AG20443 (cell line): ENCODE results near the gene INPPL1.
A peak's percentile ranks its signal among the peaks of the same experiment; 100 is the strongest.
"Not testable (repeated sequence)": the region's sequence is repeated elsewhere in the genome, so short reads cannot be mapped to it uniquely, and the experiment has no call there.

Experiments used
- DNase-seq: peaks from one replicate; pipeline ENCODE4 v3.0.0; 2012; ENCODE audit warnings: low spot score, mixed read lengths

INPPL1 gene, protein sequence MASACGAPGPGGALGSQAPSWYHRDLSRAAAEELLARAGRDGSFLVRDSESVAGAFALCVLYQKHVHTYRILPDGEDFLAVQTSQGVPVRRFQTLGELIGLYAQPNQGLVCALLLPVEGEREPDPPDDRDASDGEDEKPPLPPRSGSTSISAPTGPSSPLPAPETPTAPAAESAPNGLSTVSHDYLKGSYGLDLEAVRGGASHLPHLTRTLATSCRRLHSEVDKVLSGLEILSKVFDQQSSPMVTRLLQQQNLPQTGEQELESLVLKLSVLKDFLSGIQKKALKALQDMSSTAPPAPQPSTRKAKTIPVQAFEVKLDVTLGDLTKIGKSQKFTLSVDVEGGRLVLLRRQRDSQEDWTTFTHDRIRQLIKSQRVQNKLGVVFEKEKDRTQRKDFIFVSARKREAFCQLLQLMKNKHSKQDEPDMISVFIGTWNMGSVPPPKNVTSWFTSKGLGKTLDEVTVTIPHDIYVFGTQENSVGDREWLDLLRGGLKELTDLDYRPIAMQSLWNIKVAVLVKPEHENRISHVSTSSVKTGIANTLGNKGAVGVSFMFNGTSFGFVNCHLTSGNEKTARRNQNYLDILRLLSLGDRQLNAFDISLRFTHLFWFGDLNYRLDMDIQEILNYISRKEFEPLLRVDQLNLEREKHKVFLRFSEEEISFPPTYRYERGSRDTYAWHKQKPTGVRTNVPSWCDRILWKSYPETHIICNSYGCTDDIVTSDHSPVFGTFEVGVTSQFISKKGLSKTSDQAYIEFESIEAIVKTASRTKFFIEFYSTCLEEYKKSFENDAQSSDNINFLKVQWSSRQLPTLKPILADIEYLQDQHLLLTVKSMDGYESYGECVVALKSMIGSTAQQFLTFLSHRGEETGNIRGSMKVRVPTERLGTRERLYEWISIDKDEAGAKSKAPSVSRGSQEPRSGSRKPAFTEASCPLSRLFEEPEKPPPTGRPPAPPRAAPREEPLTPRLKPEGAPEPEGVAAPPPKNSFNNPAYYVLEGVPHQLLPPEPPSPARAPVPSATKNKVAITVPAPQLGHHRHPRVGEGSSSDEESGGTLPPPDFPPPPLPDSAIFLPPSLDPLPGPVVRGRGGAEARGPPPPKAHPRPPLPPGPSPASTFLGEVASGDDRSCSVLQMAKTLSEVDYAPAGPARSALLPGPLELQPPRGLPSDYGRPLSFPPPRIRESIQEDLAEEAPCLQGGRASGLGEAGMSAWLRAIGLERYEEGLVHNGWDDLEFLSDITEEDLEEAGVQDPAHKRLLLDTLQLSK

DNA sequence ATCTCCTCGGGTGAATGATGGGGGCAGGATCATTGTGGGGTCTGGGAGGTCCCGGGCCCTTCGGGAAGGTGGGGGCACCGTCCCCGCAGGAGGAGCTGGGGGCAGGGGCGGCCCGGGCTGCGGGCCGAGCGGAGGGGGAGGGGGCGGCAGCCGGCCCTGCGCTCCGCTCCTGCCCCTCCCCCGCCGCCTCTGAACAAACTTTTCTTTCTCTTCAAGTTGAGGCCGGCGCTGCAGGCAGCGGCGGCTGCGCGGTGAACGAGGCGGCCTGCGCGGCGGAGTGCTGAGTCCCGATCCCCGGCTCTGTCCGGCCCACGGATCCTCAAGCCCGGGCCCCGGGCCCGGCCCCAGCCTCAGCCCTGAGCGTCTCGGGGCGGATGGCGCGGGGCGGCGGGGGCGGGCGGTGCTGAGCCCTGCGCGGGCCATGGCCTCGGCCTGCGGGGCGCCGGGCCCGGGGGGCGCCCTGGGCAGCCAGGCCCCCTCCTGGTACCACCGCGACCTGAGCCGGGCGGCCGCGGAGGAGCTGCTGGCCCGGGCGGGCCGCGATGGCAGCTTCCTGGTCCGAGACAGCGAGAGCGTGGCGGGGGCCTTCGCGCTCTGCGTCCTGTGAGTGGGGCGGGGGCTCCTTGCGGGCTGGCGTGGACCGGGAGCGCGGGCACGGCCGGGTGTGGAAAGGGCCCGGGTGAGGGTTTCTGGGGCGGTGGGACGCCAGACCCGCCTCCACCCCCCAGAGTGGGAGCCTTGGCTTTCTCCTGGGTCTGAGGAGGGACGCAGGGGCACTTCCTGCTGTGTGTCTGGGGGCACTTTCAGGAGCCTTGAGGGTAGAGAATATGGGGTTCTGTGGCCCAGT lies at the start of gene INPPL1:
INPPL1 (plus strand) TSS at position 204 of the 847 bp plus-strand sequence; CDS start at position 422, 218 bp downstream.
- DNase-seq: peak; percentile 54

DNA sequence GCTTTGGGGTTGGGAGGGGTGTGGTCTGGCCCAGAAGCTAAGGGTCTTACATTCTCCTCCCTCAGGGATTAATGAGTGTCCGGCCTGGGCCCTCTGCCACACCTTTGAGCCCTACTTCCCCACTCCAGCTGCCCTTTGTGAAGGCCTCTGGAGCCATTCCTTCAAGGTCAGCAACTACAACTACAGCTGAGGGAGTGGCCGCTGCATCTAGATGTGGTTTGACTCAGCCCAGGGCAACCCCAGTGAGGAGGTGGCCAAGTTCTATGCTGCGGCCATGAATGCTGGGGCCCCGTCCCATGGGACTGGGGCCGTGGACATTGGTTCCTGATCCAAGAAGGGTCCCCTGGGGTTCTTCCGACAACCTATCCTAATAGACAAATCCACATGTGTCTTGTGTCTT lies 46.9 kb upstream of the INPPL1 start:
- DNase-seq: no peak

- no peak for DNase-seq
Observed at GRCh38 chr11:72179049-72179803, 45.3 kb upstream of the INPPL1 start.

GRCh38 chr11:72179804-72180396 lies 44.7 kb upstream of the INPPL1 start:
- peak; percentile 13 for DNase-seq

DNA sequence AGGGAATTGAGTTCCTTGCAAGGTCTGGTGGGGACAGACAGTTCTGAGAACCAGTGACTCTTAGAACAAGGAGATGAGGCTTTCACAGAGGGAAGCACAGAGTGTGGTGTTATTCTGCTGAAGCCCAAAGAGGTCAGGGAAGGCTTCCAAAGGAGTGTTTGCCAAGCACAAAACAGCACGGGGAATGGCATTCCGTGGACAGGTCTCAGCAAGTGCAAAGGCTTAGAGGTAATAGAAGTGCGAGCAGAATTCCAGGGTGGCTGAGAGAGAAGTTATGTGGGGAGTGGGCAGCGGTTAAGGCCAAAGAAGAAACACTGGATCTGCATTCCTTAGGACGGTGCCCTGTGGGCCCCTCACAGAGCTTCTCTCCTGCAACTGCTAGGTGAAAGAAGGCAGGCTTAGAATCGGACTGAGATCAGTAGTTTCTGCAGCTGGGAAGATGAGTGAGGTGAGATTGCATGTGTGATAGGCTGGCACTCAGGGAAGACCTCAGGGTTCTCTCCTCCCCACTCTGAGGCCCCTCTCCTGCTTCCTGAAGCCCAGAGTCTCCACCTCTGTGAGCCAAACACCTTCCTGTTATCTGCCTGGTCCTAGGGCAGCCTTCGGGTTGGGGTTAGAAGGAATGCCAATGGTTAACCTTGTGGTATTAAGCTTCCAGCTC lies 43.5 kb upstream of the INPPL1 start:
- not testable (repeated sequence) for DNase-seq

DNA sequence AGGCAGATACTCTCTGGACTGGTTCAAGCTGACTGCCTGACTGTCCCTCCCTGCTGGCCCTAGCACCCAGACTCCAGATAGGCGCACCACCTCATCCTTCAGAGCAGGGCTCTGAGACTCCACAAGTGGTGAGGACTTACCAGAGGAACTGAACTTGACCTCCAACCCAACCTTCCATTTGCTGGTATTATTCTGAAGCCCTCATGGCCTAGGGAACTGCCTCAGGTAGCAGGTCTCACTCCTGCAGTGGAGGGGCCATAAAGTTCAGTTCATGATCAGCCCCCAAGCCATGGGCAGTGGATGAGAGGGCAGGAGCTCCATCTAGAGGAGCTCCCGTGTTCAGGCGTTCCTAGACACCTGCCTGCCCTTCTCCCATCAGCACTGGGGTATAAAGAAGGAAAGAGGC lies 43.0 kb upstream of the INPPL1 start:
- DNase-seq: peak; percentile 28

DNA sequence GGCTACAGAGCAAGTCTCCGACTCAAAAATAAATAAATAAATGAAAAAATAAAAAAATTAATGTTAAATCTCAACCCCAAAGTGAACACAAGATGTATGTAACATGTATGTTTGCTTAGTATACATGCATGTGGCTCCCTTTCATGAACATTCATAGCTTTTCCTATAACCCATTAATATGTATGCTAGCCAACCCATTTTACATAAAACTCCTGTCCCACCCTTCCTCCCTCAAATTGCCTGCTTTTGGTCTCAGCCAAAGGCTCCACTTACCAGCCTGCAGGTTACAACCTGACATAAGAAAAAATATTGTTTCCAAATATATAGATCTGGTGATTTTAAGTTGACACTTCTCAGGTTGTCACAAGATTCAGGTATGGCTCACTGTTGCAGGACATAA lies 36.3 kb upstream of the INPPL1 start:
- DNase-seq: no peak

- peak; percentile 57 for DNase-seq
Observed at GRCh38 chr11:72189455-72190250, 34.9 kb upstream of the INPPL1 start.

GRCh38 chr11:72190631-72191071 lies 33.9 kb upstream of the INPPL1 start:
- no peak for DNase-seq

DNA sequence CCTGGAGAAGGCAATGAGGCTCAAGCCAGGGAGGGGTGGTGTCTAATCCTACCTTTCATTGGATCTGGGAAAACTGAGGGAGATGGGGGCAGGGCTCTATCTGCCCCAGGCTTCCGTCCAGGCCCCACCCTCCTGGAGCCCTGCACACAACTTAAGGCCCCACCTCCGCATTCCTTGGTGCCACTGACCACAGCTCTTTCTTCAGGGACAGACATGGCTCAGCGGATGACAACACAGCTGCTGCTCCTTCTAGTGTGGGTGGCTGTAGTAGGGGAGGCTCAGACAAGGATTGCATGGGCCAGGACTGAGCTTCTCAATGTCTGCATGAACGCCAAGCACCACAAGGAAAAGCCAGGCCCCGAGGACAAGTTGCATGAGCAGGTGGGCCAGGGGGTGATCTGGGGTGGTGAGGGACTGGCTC lies 32.6 kb upstream of the INPPL1 start, which contains the start of gene FOLR1:
FOLR1 (plus strand) TSS at position 180 of the 421 bp plus-strand sequence; CDS start at position 214, 34 bp downstream.
- DNase-seq: peak; percentile 71

GRCh38 chr11:72195518-72196270 lies 28.9 kb upstream of the INPPL1 start:
- no peak for DNase-seq

- not testable (repeated sequence) for DNase-seq
Observed at GRCh38 chr11:72201445-72201844, 23.1 kb upstream of the INPPL1 start.

GRCh38 chr11:72202571-72202970 lies 22.0 kb upstream of the INPPL1 start:
- no peak for DNase-seq

- no peak for DNase-seq
Observed at GRCh38 chr11:72203163-72203562, 21.4 kb upstream of the INPPL1 start.

GRCh38 chr11:72204886-72205285 lies 19.7 kb upstream of the INPPL1 start:
- DNase-seq: no peak

- not testable (repeated sequence) for DNase-seq
Observed at GRCh38 chr11:72206794-72207193, 17.8 kb upstream of the INPPL1 start.

GRCh38 chr11:72208281-72208680 lies 16.3 kb upstream of the INPPL1 start:
- no peak for DNase-seq

DNA sequence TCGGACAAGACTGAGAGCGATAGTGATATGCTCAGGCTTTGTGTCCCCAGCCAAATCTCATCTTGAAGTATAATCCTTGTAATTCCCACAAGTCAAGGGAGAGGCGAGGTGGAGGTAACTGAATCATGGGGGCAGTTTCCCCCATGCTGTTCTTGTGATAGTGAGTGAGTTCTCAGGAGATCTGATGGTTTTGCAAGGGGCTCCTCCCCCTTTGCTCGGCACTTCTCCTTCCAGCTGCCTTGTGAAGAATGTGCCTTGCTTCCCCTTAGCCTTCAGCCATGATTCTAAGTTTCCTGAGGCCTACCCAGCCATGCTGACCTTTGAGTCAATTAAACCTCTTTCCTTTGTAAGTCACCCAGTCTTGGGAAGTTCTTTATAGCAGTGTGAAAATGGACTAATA lies 15.5 kb upstream of the INPPL1 start:
- DNase-seq: no peak
